IMR-90 (cell line): ENCODE measurements around the gene RBM10. TPM values are rescaled to one million over a fixed set of nuclear protein-coding genes. Genes with fewer than 3 reads are reported as not detected.

Experiments
- ATAC-seq: fragments of 200-7000 bp; cut with Tn5 transposase; 2 replicates; pipeline ENCODE4 v1.9.1; 2020; ENCODE audit warnings: low read depth, mild to moderate bottlenecking, moderate library complexity
- BruUV-seq: library from RNA; stranded (reverse); fragments of 400-500 nt; replicated peaks from 2 replicates; lab custom pipeline; 2021; lab: Mats Ljungman, UMichigan
- CTCF ChIA-PET: fragments of 300-600 bp; formaldehyde crosslinking; extraction: SDS; loops from one replicate; lab custom pipeline; 2021; ENCODE audit warnings: antibody characterized with exemption; lab: Yijun Ruan, JAX
- POLR2A ChIA-PET: fragments of 300-600 bp; sonication (Branson Sonifier 250); formaldehyde crosslinking; loops from one replicate; lab custom pipeline; 2022; ENCODE audit warnings: antibody characterized with exemption; ENCODE audit not compliant: unreplicated experiment; lab: Charles Lee
- DNase-seq: peaks from one replicate; pipeline ENCODE4 v3.0.0; 2013
- H2AFZ ChIP-seq: replicated peaks from 2 replicates; pipeline ENCODE3; 2013; ENCODE audit warnings: low read length, mild to moderate bottlenecking; ENCODE audit not compliant: poor library complexity
- H2AK5ac ChIP-seq: 2 replicates; pipeline ENCODE4 v1.6.1; 2013; ENCODE audit warnings: low read depth, low read length, inconsistent platforms
- H2AK9ac ChIP-seq: replicated peaks from 2 replicates; pipeline ENCODE3; 2013; ENCODE audit warnings: mild to moderate bottlenecking, low read depth, low read length, moderate library complexity; ENCODE audit not compliant: poor library complexity
- H2BK120ac ChIP-seq: 2 replicates; pipeline ENCODE4 v1.6.1; 2013; ENCODE audit warnings: low read depth, low read length, inconsistent platforms
- H2BK15ac ChIP-seq: 3 replicates; pipeline ENCODE4 v1.6.1; 2013; ENCODE audit warnings: low read depth, low read length, inconsistent platforms
- H2BK20ac ChIP-seq: 2 replicates; pipeline ENCODE4 v1.6.1; 2013; ENCODE audit warnings: low read depth, mild to moderate bottlenecking, inconsistent platforms, low read length, moderate library complexity
- H2BK5ac ChIP-seq: 2 replicates; pipeline ENCODE4 v1.6.1; 2013; ENCODE audit warnings: mild to moderate bottlenecking, low read depth, low read length, inconsistent platforms; ENCODE audit not compliant: poor library complexity, severe bottlenecking
- H3K14ac ChIP-seq: replicated peaks from 2 replicates; pipeline ENCODE4 v1.6.1; 2013; ENCODE audit warnings: low read depth, low read length, inconsistent platforms
- H3K18ac ChIP-seq: 2 replicates; pipeline ENCODE4 v1.6.1; 2013; ENCODE audit warnings: low read depth, low read length, control low read depth
- H3K23ac ChIP-seq: 2 replicates; pipeline ENCODE4 v1.6.1; 2013; ENCODE audit warnings: low read depth, low read length, inconsistent platforms
- H3K27ac ChIP-seq: 2 replicates; pipeline ENCODE4 v1.5.1; 2013; ENCODE audit warnings: mild to moderate bottlenecking, control low read depth, low read length; ENCODE audit not compliant: insufficient read depth
- H3K27me3 ChIP-seq: 2 replicates; pipeline ENCODE4 v1.6.1; 2013; ENCODE audit warnings: low read length; ENCODE audit not compliant: control insufficient read depth, insufficient read depth
- H3K36me3 ChIP-seq: 2 replicates; pipeline ENCODE4 v1.6.1; 2013; ENCODE audit warnings: low read length, mixed read lengths; ENCODE audit not compliant: control insufficient read depth, insufficient read depth
- H3K4ac ChIP-seq: 2 replicates; pipeline ENCODE4 v1.6.1; 2013; ENCODE audit warnings: low read depth, low read length, inconsistent platforms
- H3K4me1 ChIP-seq: 2 replicates; pipeline ENCODE4 v1.6.1; 2013; ENCODE audit warnings: low read length, mixed read lengths; ENCODE audit not compliant: control insufficient read depth, insufficient read depth
- H3K4me2 ChIP-seq: 2 replicates; pipeline ENCODE4 v1.6.1; 2013; ENCODE audit warnings: low read depth, mild to moderate bottlenecking, control low read depth, low read length, moderate library complexity
- H3K4me3 ChIP-seq: 2 replicates; pipeline ENCODE4 v1.5.1; 2013; ENCODE audit warnings: low read depth, mild to moderate bottlenecking, control low read depth, low read length, moderate library complexity; ENCODE audit not compliant: insufficient read depth
- H3K56ac ChIP-seq: 2 replicates; pipeline ENCODE4 v1.6.1; 2013; ENCODE audit warnings: low read length, inconsistent platforms; ENCODE audit not compliant: insufficient read depth; ENCODE audit errors: extremely low read depth
- H3K79me1 ChIP-seq, 2 experiments: 2 replicates each; pipeline ENCODE4 v1.6.1; 2013; ENCODE audit warnings: low read length in 2 of 2, inconsistent platforms in 1 of 2, low read depth in 1 of 2
- H3K9ac ChIP-seq: 2 replicates; pipeline ENCODE4 v1.6.1; 2013; ENCODE audit warnings: low read depth, low read length, control low read depth
- H3K9me1 ChIP-seq: 2 replicates; pipeline ENCODE4 v1.6.1; 2013; ENCODE audit warnings: low read length, inconsistent platforms; ENCODE audit not compliant: insufficient read depth
- H3K9me3 ChIP-seq: 2 replicates; pipeline ENCODE4 v1.6.1; 2013; ENCODE audit warnings: low read length; ENCODE audit not compliant: control insufficient read depth, insufficient read depth
- H4K20me1 ChIP-seq: 2 replicates; pipeline ENCODE4 v1.6.1; 2013; ENCODE audit warnings: low read length, inconsistent platforms; ENCODE audit not compliant: insufficient read depth
- H4K5ac ChIP-seq: 2 replicates; pipeline ENCODE4 v1.6.1; 2013; ENCODE audit warnings: mild to moderate bottlenecking, low read depth, low read length, control low read depth
- H4K8ac ChIP-seq, 2 experiments: 2 replicates each; pipeline ENCODE4 v1.6.1; 2013; ENCODE audit warnings: low read depth in 2 of 2, low read length in 2 of 2, control low read depth in 1 of 2, inconsistent platforms in 1 of 2
- H4K91ac ChIP-seq: 2 replicates; pipeline ENCODE4 v1.6.1; 2013; ENCODE audit warnings: low read depth, low read length, inconsistent platforms; ENCODE audit not compliant: insufficient read depth
- CTCF ChIP-seq: conservative IDR thresholded peaks from 2 replicates; pipeline ENCODE4 v1.5.1; 2012; ENCODE audit warnings: mild to moderate bottlenecking, low read depth, low read length, improper control_type of control experiment
- ELK1 ChIP-seq: fragments of 150-350 bp; IDR thresholded peaks from 2 replicates; pipeline ENCODE4 v1.6.1; 2016; ENCODE audit warnings: low read depth, mild to moderate bottlenecking, low read length, moderate library complexity, borderline replicate concordance
- FOS ChIP-seq: fragments of 150-350 bp; IDR thresholded peaks from 2 replicates; pipeline ENCODE4 v1.6.1; 2016; ENCODE audit warnings: low read depth, low read length
- MAFK ChIP-seq: IDR thresholded peaks from 2 replicates; pipeline ENCODE4 v1.6.1; 2012; ENCODE audit warnings: low read depth, low read length, improper control_type of control experiment
- MAZ ChIP-seq: IDR thresholded peaks from 2 replicates; pipeline ENCODE4 v1.6.1; 2012; ENCODE audit warnings: low read depth, mild to moderate bottlenecking, low read length, improper control_type of control experiment, moderate library complexity, borderline replicate concordance
- NFE2L2 ChIP-seq: fragments of 150-350 bp; IDR thresholded peaks from 2 replicates; pipeline ENCODE4 v1.6.1; 2016; ENCODE audit warnings: low read depth, mild to moderate bottlenecking, low read length
- POLR2A ChIP-seq: IDR thresholded peaks from 2 replicates; pipeline ENCODE4 v1.6.1; 2012; ENCODE audit warnings: mild to moderate bottlenecking, low read depth, low read length
- RCOR1 ChIP-seq: IDR thresholded peaks from 2 replicates; pipeline ENCODE4 v1.6.1; 2012; ENCODE audit warnings: mild to moderate bottlenecking, low read length, improper control_type of control experiment; ENCODE audit not compliant: insufficient replicate concordance
- RFX5 ChIP-seq: IDR thresholded peaks from 2 replicates; pipeline ENCODE4 v1.8.0; 2012; ENCODE audit warnings: low read depth, mild to moderate bottlenecking, low read length, moderate library complexity
- SMC3 ChIP-seq: fragments of 150-350 bp; IDR thresholded peaks from 2 replicates; pipeline ENCODE4 v1.6.1; 2016; ENCODE audit warnings: low read depth, mild to moderate bottlenecking, antibody characterized with exemption, low read length, moderate library complexity
- USF2 ChIP-seq: fragments of 150-350 bp; IDR thresholded peaks from 2 replicates; pipeline ENCODE4 v1.6.1; 2017; ENCODE audit warnings: mild to moderate bottlenecking, antibody characterized with exemption, low read length, low read depth
- WGBS, 2 experiments: methylation state at CpG; one replicate each; pipeline versions ENCODE4 v1.1.5 to v1.1.7; 2013; ENCODE audit warnings: missing lambda C conversion rate in 2 of 2; ENCODE audit not compliant: insufficient read length in 1 of 2; ENCODE audit errors: extremely low coverage in 2 of 2; 5-methylcytosine and 5-hydroxymethylcytosine counted together
- dilution Hi-C: fragments of 300-500 bp; cut with HindIII; formaldehyde crosslinking; loops from one replicate; pipeline ENCODE4 v1.14.3; 2018; ENCODE audit warnings: low sequenced_read_pairs; ENCODE audit not compliant: unreplicated experiment
- in situ Hi-C: fragments of 300-500 bp; cut with MboI; formaldehyde crosslinking; loops from 3 replicates; pipeline ENCODE4 v1.14.3; 2019; ENCODE audit warnings: low sequenced_read_pairs, inconsistent platforms, mixed read lengths
- intact Hi-C: fragments of 100-400 bp; cut with micrococcal nuclease; formaldehyde crosslinking; loops from 2 replicates; pipeline ENCODE4 v1.10.0; 2022
- polyA plus RNA-seq, 3 experiments: library from polyadenylated mRNA; depleted of rRNA; stranded (reverse); fragments of >200 nt; gene quantifications; 2 replicates each; pipeline ENCODE4 v1.2.3, GENCODE V29; 2012; ENCODE audit warnings: low replicate concordance in 1 of 3
- total RNA-seq: library from RNA; depleted of rRNA; stranded (reverse); fragments of >200 nt; gene quantifications from 2 replicates; pipeline ENCODE4 v1.2.3, GENCODE V29; 2012

The RBM10 gene
- total and polyA plus RNA-seq, 2 of the 4 experiments (the other 2 are of a cell fraction): 33.4 to 36.0 TPM

- H3K4ac ChIP-seq: no peak overlapping the region
- TF ChIP-seq MAFK (no peak), RFX5 (no peak), MAZ (no peak), ELK1 (no peak), FOS (no peak), POLR2A (no peak), SMC3 (no peak), NFE2L2 (no peak), CTCF (no peak), USF2 (no peak), RCOR1 (no peak)
- ATAC-seq: no peak
- H4K5ac ChIP-seq: no peak overlapping the region
- WGBS, 2 experiments: no CpG with 5 or more reads among the region's 16 CpGs
- H3K56ac ChIP-seq: no peak overlapping the region
- H4K8ac ChIP-seq: peak overlapping the region in 1 of 2 experiments; percentile 4; a peak in 1 of 4 replicates
- H2BK5ac ChIP-seq: no peak overlapping the region
- H3K79me1 ChIP-seq: peaks cover 8 to 31% of the 10 kb centered on the region in 2 experiments
- no peak overlapping the region for H2BK120ac ChIP-seq
- peak overlapping the region; percentile 40 for H2AK9ac ChIP-seq
- H3K14ac ChIP-seq: 0 out of 2 replicates have a peak overlapping the region, but pooled peaks have one; percentile 33
- peak overlapping the region; percentile 66 for H3K4me2 ChIP-seq
- intact Hi-C loops (loop anchor here (2.0 to 5.0 kb wide), 4 partner anchors 121 to 833 kb away; partner anchors contain the start of gene ZNF41), dilution Hi-C loops (no loop called here), in situ Hi-C loops (loop anchor here (10.0 kb wide), 2 partner anchors 193 to 333 kb away; no protein-coding TSS in a partner anchor)
- H2BK20ac ChIP-seq: no peak overlapping the region
- H4K20me1 ChIP-seq: peaks cover 27% of the 10 kb centered on the region
- H2AFZ ChIP-seq: peak overlapping the region; percentile 67
- peak overlapping the region; percentile 16; the same call in 1 of the 2 replicates for H3K9ac ChIP-seq
- peak overlapping the region; percentile 60 for H3K4me3 ChIP-seq
- ChIA-PET POLR2A (no interaction called here), CTCF (interaction anchor here (0.6 kb wide), 1 partner anchor 106 kb away, joined by 3 read pairs; no protein-coding TSS in a partner anchor)
- no peak overlapping the region for H2BK15ac ChIP-seq
- no peaks in the 10 kb centered on the region for H3K9me3 ChIP-seq
- no peak overlapping the region for H2AK5ac ChIP-seq
- H3K27me3 ChIP-seq: no peaks in the 10 kb centered on the region; the same call in 1 of the 2 replicates
- peaks cover 15% of the 10 kb centered on the region for H3K4me1 ChIP-seq
- H3K36me3 ChIP-seq: peaks cover 10% of the 10 kb centered on the region
- no peak overlapping the region for H3K27ac ChIP-seq
- no peak overlapping the region for H4K91ac ChIP-seq
- 0 out of 2 replicates have a peak overlapping the region, but pooled peaks have one; percentile 62 for H3K23ac ChIP-seq
- no peaks in the 10 kb centered on the region; the same call in 1 of the 2 replicates for H3K9me1 ChIP-seq
- DNase-seq: no peak
- no peak overlapping the region for H3K18ac ChIP-seq
- no TSS peak for BruUV-seq
These were observed 46.9 kb downstream of the RBM10 start for GRCh38 chrX:47191806-47192401.
